ENCODE data around the gene CDH4. TPM values are rescaled to one million over a fixed set of nuclear protein-coding genes. Genes with fewer than 3 reads are reported as not detected.

Gene CDH4
- total and polyA plus RNA-seq, 2 of the 4 experiments (the other 2 are of a cell fraction) = 1.6 to 3.5 TPM

GRCh38 chr20:61645732-61646131 is 393.7 kb downstream of the CDH4 start:
- ChIA-PET POLR2A (ENCODE audit: unreplicated experiment) (no interaction called here), CTCF (no interaction called here)
- in situ Hi-C loops (cut with MboI; ENCODE audit: low sequenced_read_pairs) = no loop called here
- dilution Hi-C loops (cut with HindIII; ENCODE audit: low sequenced_read_pairs, unreplicated experiment) = no loop called here
- Histone ChIP-seq H4K5ac (ENCODE audit: low read depth, low read length) (no peak overlapping the region), H3K18ac (ENCODE audit: low read depth, low read length) (no peak overlapping the region), H4K20me1 (ENCODE audit: insufficient read depth, low read length) (no peaks in the 10 kb centered on the region; the same call in 1 of the 2 replicates), H3K4me3 (ENCODE audit: insufficient read depth, low read depth, low read length) (no peak overlapping the region), H2AK9ac (replicated peaks; ENCODE audit: low read depth, low read length, poor library complexity) (no peak overlapping the region), H3K9me3 (ENCODE audit: control insufficient read depth, insufficient read depth, low read length) (peaks cover 3% of the 10 kb centered on the region; the same call in 1 of the 2 replicates), H4K91ac (ENCODE audit: insufficient read depth, low read depth, low read length) (no peak overlapping the region), H3K4me2 (ENCODE audit: low read depth, low read length) (no peak overlapping the region), H3K56ac (ENCODE audit: extremely low read depth, insufficient read depth, low read length) (no peak overlapping the region), H4K8ac (ENCODE audit: low read depth in 2 of 2, low read length in 2 of 2) (no peak overlapping the region), H3K9me1 (ENCODE audit: insufficient read depth, low read length) (no peaks in the 10 kb centered on the region; the same call in 1 of the 2 replicates), H2BK20ac (ENCODE audit: low read depth, low read length) (no peak overlapping the region), H3K9ac (ENCODE audit: low read depth, low read length) (no peak overlapping the region), H2BK120ac (ENCODE audit: low read depth, low read length) (no peak overlapping the region), H3K4ac (ENCODE audit: low read depth, low read length) (no peak overlapping the region), H3K36me3 (ENCODE audit: control insufficient read depth, insufficient read depth, low read length) (no peaks in the 10 kb centered on the region), H2BK5ac (ENCODE audit: low read depth, low read length, poor library complexity, severe bottlenecking) (no peak overlapping the region), H3K23ac (ENCODE audit: low read depth, low read length) (no peak overlapping the region), H3K79me1 (ENCODE audit: low read depth in 1 of 2, low read length in 2 of 2) (no peaks in the 10 kb centered on the region), H2BK15ac (ENCODE audit: low read depth, low read length) (no peak overlapping the region), H3K27me3 (ENCODE audit: control insufficient read depth, insufficient read depth, low read length) (no peaks in the 10 kb centered on the region), H2AK5ac (ENCODE audit: low read depth, low read length) (no peak overlapping the region), H3K27ac (ENCODE audit: insufficient read depth, low read length) (no peak overlapping the region), H3K4me1 (ENCODE audit: control insufficient read depth, insufficient read depth, low read length) (no peaks in the 10 kb centered on the region), H2AFZ (replicated peaks; ENCODE audit: low read length, poor library complexity) (no peak overlapping the region), H3K14ac (replicated peaks; ENCODE audit: low read depth, low read length) (no peak overlapping the region)
- BruUV-seq (replicated peaks) = no TSS peak
- intact Hi-C loops (cut with micrococcal nuclease) = no loop called here
- ATAC-seq (ENCODE audit: low read depth) (no peak), DNase-seq (no peak)
- WGBS, 2 experiments (ENCODE audit: extremely low coverage in 2 of 2, insufficient read length in 1 of 2) = no CpG with 5 or more reads among the region's 1 CpG
- TF ChIP-seq CTCF (conservative IDR thresholded peaks at IDR 0.05; ENCODE audit: low read depth, low read length) = no peak
- TF ChIP-seq, protein P1, sequence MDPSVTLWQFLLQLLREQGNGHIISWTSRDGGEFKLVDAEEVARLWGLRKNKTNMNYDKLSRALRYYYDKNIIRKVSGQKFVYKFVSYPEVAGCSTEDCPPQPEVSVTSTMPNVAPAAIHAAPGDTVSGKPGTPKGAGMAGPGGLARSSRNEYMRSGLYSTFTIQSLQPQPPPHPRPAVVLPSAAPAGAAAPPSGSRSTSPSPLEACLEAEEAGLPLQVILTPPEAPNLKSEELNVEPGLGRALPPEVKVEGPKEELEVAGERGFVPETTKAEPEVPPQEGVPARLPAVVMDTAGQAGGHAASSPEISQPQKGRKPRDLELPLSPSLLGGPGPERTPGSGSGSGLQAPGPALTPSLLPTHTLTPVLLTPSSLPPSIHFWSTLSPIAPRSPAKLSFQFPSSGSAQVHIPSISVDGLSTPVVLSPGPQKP (IDR thresholded peaks at IDR 0.05; ENCODE audit: borderline replicate concordance, low read depth, low read length) = no peak
- TF ChIP-seq RFX5 (IDR thresholded peaks at IDR 0.05; ENCODE audit: low read depth, low read length) = no peak
- TF ChIP-seq CHD1 (IDR thresholded peaks at IDR 0.05; ENCODE audit: low read depth, low read length) = no peak
- TF ChIP-seq MAFK (IDR thresholded peaks at IDR 0.05; ENCODE audit: low read depth, low read length) = no peak
- no peak for TF ChIP-seq CEBPB (IDR thresholded peaks at IDR 0.05; ENCODE audit: low read depth, low read length)
- no peak for TF ChIP-seq SMC3 (IDR thresholded peaks at IDR 0.05; ENCODE audit: low read depth, low read length)
- TF ChIP-seq MAZ (IDR thresholded peaks at IDR 0.05; ENCODE audit: borderline replicate concordance, low read depth, low read length) = no peak
- no peak for TF ChIP-seq POLR2A (IDR thresholded peaks at IDR 0.05; ENCODE audit: low read depth, low read length)
- TF ChIP-seq NFE2L2 (IDR thresholded peaks at IDR 0.05; ENCODE audit: low read depth, low read length) = no peak
- no peak for TF ChIP-seq RCOR1 (IDR thresholded peaks at IDR 0.05; ENCODE audit: insufficient replicate concordance, low read length)
- no peak for TF ChIP-seq USF2 (IDR thresholded peaks at IDR 0.05; ENCODE audit: low read depth, low read length)
- TF ChIP-seq FOS (IDR thresholded peaks at IDR 0.05; ENCODE audit: low read depth, low read length) = no peak
- TF ChIP-seq RAD21 (IDR thresholded peaks at IDR 0.05; ENCODE audit: low read length) = no peak
- TF ChIP-seq MXI1 (IDR thresholded peaks at IDR 0.05; ENCODE audit: borderline replicate concordance, low read depth, low read length) = no peak
- no peak for TF ChIP-seq BHLHE40 (IDR thresholded peaks at IDR 0.05; ENCODE audit: low read depth, low read length)

Data from IMR-90 (cell line).